SK-N-SH treated with all-trans-retinoic acid at 6 μM for 48 hours (cell line): Measurements from ENCODE around the gene PDE4B.

Source experiments
- ATAC-seq: fragments of 200-7000 bp; cut with Tn5 transposase; 3 replicates; pipeline ENCODE4 v1.9.1; 2020; ENCODE audit warnings: mild to moderate bottlenecking, moderate library complexity
- ARNTL ChIP-seq: fragments of 450-650 bp; formaldehyde crosslinking; IDR thresholded peaks from 2 replicates; pipeline ENCODE4 v1.5.0; 2020; ENCODE audit warnings: low read depth, mild to moderate bottlenecking, moderate library complexity, borderline replicate concordance
- BACH2 ChIP-seq: fragments of 250-450 bp; sonication (Bioruptor Pico); IDR thresholded peaks from 2 replicates; pipeline ENCODE4 v1.9.0; 2021; ENCODE audit warnings: mild to moderate bottlenecking, borderline replicate concordance
- CREB5 ChIP-seq: fragments of 250-450 bp; sonication (Bioruptor Pico); IDR thresholded peaks from 2 replicates; pipeline ENCODE4 v1.5.1; 2020; ENCODE audit warnings: low read depth, mild to moderate bottlenecking, moderate library complexity
- CSDC2 ChIP-seq: fragments of 250-450 bp; sonication (Bioruptor Pico); IDR thresholded peaks from 2 replicates; pipeline ENCODE4 v1.5.0; 2020; ENCODE audit warnings: mild to moderate bottlenecking, moderate library complexity
- CSRNP3 ChIP-seq: fragments of 250-450 bp; sonication (Bioruptor Pico); IDR thresholded peaks from 2 replicates; pipeline ENCODE4 v1.5.1; 2021; ENCODE audit warnings: mild to moderate bottlenecking, moderate library complexity
- ESRRG ChIP-seq: fragments of 250-450 bp; sonication (Bioruptor Pico); IDR thresholded peaks from 2 replicates; pipeline ENCODE4 v1.6.1; 2021; ENCODE audit warnings: mild to moderate bottlenecking
- GLIS3 ChIP-seq: fragments of 250-450 bp; sonication (Bioruptor Pico); IDR thresholded peaks from 2 replicates; pipeline ENCODE4 v1.5.0; 2020; ENCODE audit warnings: mild to moderate bottlenecking, moderate library complexity
- ISL1 ChIP-seq: fragments of 250-450 bp; sonication (Bioruptor Pico); IDR thresholded peaks from 2 replicates; pipeline ENCODE4 v2.1.2; 2022; ENCODE audit warnings: mild to moderate bottlenecking, moderate library complexity
- OSR1 ChIP-seq: fragments of 250-450 bp; sonication (Bioruptor Pico); IDR thresholded peaks from 2 replicates; pipeline ENCODE4 v1.8.0; 2022; ENCODE audit warnings: moderate library complexity, mild to moderate bottlenecking, inconsistent platforms
- PATZ1 ChIP-seq: fragments of 250-450 bp; sonication (Bioruptor Pico); IDR thresholded peaks from 2 replicates; pipeline ENCODE4 v1.8.0; 2020; ENCODE audit warnings: mild to moderate bottlenecking, moderate library complexity, borderline replicate concordance
- POU6F1 ChIP-seq: fragments of 250-450 bp; sonication (Bioruptor Pico); IDR thresholded peaks from 2 replicates; pipeline ENCODE4 v1.8.0; 2021; ENCODE audit warnings: low read depth, mild to moderate bottlenecking, moderate library complexity, borderline replicate concordance
- PPARA ChIP-seq: fragments of 250-450 bp; sonication (Bioruptor Pico); IDR thresholded peaks from 2 replicates; pipeline ENCODE4 v1.5.0; 2020; ENCODE audit warnings: mild to moderate bottlenecking, borderline replicate concordance
- RARB ChIP-seq: fragments of 250-450 bp; sonication (Bioruptor Pico); IDR thresholded peaks from 2 replicates; pipeline ENCODE4 v1.8.0; 2021; ENCODE audit warnings: mild to moderate bottlenecking, moderate library complexity
- SNAI2 ChIP-seq: fragments of 250-450 bp; sonication (Bioruptor Pico); IDR thresholded peaks from 2 replicates; pipeline ENCODE4 v1.5.0; 2020; ENCODE audit warnings: mild to moderate bottlenecking, moderate library complexity
- TCF4 ChIP-seq: fragments of 250-450 bp; sonication (Bioruptor Pico); IDR thresholded peaks from 2 replicates; pipeline ENCODE4 v1.8.0; 2021; ENCODE audit warnings: mild to moderate bottlenecking, moderate library complexity, borderline replicate concordance
- TOX ChIP-seq: fragments of 250-450 bp; sonication (Bioruptor Pico); IDR thresholded peaks from 2 replicates; pipeline ENCODE4 v1.8.0; 2021; ENCODE audit warnings: mild to moderate bottlenecking, moderate library complexity, borderline replicate concordance
- TSHZ2 ChIP-seq: fragments of 250-450 bp; sonication (Bioruptor Pico); IDR thresholded peaks from 2 replicates; pipeline ENCODE4 v1.5.0; 2020; ENCODE audit warnings: mild to moderate bottlenecking, moderate library complexity
- ZC3H10 ChIP-seq: fragments of 250-450 bp; sonication (Bioruptor Pico); IDR thresholded peaks from 2 replicates; pipeline ENCODE4 v1.5.1; 2021; ENCODE audit warnings: mild to moderate bottlenecking, moderate library complexity
- ZFP3 ChIP-seq: fragments of 250-450 bp; sonication (Bioruptor Pico); IDR thresholded peaks from 2 replicates; pipeline ENCODE4 v1.5.0; 2020; ENCODE audit warnings: mild to moderate bottlenecking, moderate library complexity
- ZFP30 ChIP-seq: fragments of 450-650 bp; formaldehyde crosslinking; IDR thresholded peaks from 2 replicates; pipeline ENCODE4 v1.5.0; 2022; ENCODE audit warnings: mild to moderate bottlenecking, moderate library complexity
- ZNF565 ChIP-seq: fragments of 450-650 bp; formaldehyde crosslinking; conservative IDR thresholded peaks from 2 replicates; pipeline ENCODE4 v1.5.0; 2020; ENCODE audit warnings: low read depth, mild to moderate bottlenecking, moderate library complexity
- ZNF70 ChIP-seq: fragments of 450-650 bp; formaldehyde crosslinking; IDR thresholded peaks from 2 replicates; pipeline ENCODE4 v1.5.0; 2020; ENCODE audit warnings: mild to moderate bottlenecking, moderate library complexity
- ZNF8 ChIP-seq: fragments of 450-650 bp; formaldehyde crosslinking; IDR thresholded peaks from 2 replicates; pipeline ENCODE4 v1.5.0; 2020; ENCODE audit warnings: mild to moderate bottlenecking, moderate library complexity

PDE4B gene

GRCh38 chr1:66206563-66207144 lies 414.0 kb downstream of the PDE4B start:
- no peak for TF ChIP-seq ZFP30 (CRISPR knock-in tag)
- no peak for TF ChIP-seq GLIS3
- TF ChIP-seq CSDC2 (CRISPR knock-in tag): no peak
- no peak for TF ChIP-seq ESRRG (CRISPR knock-in tag)
- TF ChIP-seq SNAI2: no peak
- no peak for TF ChIP-seq POU6F1 (CRISPR knock-in tag)
- TF ChIP-seq ISL1 (CRISPR knock-in tag): no peak
- TF ChIP-seq ZNF565 (CRISPR knock-in tag): no peak
- TF ChIP-seq ZNF70 (CRISPR knock-in tag): no peak
- no peak for TF ChIP-seq OSR1 (CRISPR knock-in tag)
- no peak for TF ChIP-seq CSRNP3 (CRISPR knock-in tag)
- no peak for TF ChIP-seq TOX (CRISPR knock-in tag)
- no peak for TF ChIP-seq PPARA (CRISPR knock-in tag)
- TF ChIP-seq ZFP3 (CRISPR knock-in tag): no peak

GRCh38 chr1:66207484-66207883 lies 414.8 kb downstream of the PDE4B start:
- TF ChIP-seq TSHZ2 (CRISPR knock-in tag) (no peak), GLIS3 (no peak), CREB5 (CRISPR knock-in tag) (no peak), OSR1 (CRISPR knock-in tag) (no peak), ZNF70 (CRISPR knock-in tag) (no peak), TOX (CRISPR knock-in tag) (no peak), ZFP3 (CRISPR knock-in tag) (no peak), SNAI2 (0 out of 2 replicates have a peak, but pooled peaks have one; percentile 32), BACH2 (CRISPR knock-in tag) (no peak), PPARA (CRISPR knock-in tag) (no peak), ESRRG (CRISPR knock-in tag) (no peak), ZC3H10 (CRISPR knock-in tag) (peak; percentile 83), CSDC2 (CRISPR knock-in tag) (no peak), ZNF565 (CRISPR knock-in tag) (no peak), ZNF8 (CRISPR knock-in tag) (no peak), ARNTL (CRISPR knock-in tag) (no peak), CSRNP3 (CRISPR knock-in tag) (no peak), ZFP30 (CRISPR knock-in tag) (no peak), POU6F1 (CRISPR knock-in tag) (no peak), TCF4 (CRISPR knock-in tag) (no peak), RARB (CRISPR knock-in tag) (no peak), ISL1 (CRISPR knock-in tag) (peak; percentile 80), PATZ1 (CRISPR knock-in tag) (peak; percentile 34; the same call in 1 of the 2 replicates)
- peak; percentile 97 for ATAC-seq

More at GRCh38 chr1:66206563-66207144, 414.0 kb downstream of the PDE4B start:
- peak; percentile 45 for ATAC-seq
